Measurements from ENCODE around the gene ATXN7. TPM values are rescaled to one million over a fixed set of nuclear protein-coding genes. Genes with fewer than 3 reads are reported as not detected.

Gene ATXN7
- total and polyA plus RNA-seq, 7 donors = 2.4 to 27.2 (median 16.2) TPM

DNA sequence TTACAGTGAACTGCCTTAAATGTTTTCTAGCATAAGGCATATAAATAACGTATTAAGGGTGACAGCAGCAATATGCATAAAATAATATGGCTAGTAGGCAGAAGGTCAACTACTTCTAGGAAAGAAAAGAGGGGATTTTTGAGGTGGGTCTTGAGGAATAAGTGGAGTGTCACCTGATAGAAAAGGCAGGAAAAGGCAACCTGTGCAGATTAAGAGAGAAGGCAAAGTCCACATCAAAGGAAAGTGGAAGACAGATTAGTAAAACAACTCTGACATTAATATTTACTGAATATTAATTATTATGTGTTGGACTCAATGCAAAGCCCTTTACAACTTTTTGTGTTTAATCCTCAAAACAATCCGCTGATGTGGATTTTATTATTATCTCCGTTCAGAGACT, 2.9 kb upstream of the ATXN7 start:
- no peaks in the 10 kb centered on the region for H3K9me3 ChIP-seq
- TF ChIP-seq, protein P1, sequence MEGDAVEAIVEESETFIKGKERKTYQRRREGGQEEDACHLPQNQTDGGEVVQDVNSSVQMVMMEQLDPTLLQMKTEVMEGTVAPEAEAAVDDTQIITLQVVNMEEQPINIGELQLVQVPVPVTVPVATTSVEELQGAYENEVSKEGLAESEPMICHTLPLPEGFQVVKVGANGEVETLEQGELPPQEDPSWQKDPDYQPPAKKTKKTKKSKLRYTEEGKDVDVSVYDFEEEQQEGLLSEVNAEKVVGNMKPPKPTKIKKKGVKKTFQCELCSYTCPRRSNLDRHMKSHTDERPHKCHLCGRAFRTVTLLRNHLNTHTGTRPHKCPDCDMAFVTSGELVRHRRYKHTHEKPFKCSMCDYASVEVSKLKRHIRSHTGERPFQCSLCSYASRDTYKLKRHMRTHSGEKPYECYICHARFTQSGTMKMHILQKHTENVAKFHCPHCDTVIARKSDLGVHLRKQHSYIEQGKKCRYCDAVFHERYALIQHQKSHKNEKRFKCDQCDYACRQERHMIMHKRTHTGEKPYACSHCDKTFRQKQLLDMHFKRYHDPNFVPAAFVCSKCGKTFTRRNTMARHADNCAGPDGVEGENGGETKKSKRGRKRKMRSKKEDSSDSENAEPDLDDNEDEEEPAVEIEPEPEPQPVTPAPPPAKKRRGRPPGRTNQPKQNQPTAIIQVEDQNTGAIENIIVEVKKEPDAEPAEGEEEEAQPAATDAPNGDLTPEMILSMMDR (IDR thresholded peaks at IDR 0.05) = no peak
- H3K27ac ChIP-seq = no peak overlapping the region
- 88 to 95% (median 92%) methylated on average over 3 of the region's 3 CpGs for WGBS, 3 donors
- H3K27me3 ChIP-seq (ENCODE audit: insufficient read depth in 3 of 3, low read length in 2 of 3) = no peaks in the 10 kb centered on the region
- no peaks in the 10 kb centered on the region for H3K36me3 ChIP-seq (ENCODE audit: insufficient read depth in 1 of 2, low read depth in 1 of 2)
- peaks cover 19% of the 10 kb centered on the region for H3K4me1 ChIP-seq
- intact Hi-C loops (cut with DNase I) = loop anchor here in 1 of 2 donors (10.0 kb wide), 1 partner anchor 134 kb away; no protein-coding TSS in a partner anchor
- no peak for DNase-seq
- ATAC-seq = no peak
- no peak overlapping the region for H3K4me3 ChIP-seq

DNA sequence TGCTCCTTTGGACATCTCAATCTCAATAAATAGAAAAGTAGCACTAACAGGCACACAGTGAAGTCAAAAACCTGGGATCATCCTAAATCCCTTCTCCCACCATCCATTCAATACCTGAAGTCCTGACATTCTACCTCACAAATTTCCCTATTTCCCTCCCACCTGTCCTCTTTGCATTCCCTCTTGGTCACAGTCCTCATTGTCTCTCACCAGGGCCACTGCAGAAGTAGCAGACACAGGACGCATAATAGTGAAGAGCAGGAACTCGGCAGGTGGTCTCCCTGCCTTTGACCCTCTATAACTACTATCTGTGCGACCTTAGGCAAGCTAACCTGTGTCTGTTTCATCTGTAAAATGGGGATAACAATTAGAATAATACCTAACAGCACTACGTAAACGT, 2.4 kb upstream of the ATXN7 start:
- 85 to 90% (median 85%) methylated on average over 5 of the region's 5 CpGs for WGBS, 3 donors

DNA sequence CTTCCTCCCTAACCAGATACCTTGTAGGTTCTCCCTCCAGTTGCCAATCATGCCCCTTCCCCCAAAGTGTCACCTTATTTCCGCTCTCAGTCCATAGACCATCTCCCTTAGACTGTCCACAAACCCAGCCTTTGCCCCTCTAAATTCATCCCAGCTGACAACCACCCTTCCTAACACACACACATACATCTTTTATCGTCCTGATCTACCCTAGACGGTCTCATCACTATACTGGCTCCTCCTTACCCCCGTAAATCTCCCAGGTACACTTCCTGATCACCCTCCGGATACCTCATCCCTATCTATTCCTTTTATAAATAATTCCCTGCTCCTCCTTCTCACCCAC, 890 bp upstream of the ATXN7 start:
- ATAC-seq = peak in 2 of 4 donors; percentile 3 to 5
- H3K27me3 ChIP-seq (ENCODE audit: insufficient read depth in 3 of 3, low read length in 2 of 3) = no peaks in the 10 kb centered on the region
- intact Hi-C loops (cut with DNase I) = loop anchor here in 1 of 2 donors (2.0 to 10.0 kb wide), 2 partner anchors 50 to 132 kb away; partner anchors contain the start of gene SCAANT1

More for the DNA sequence above, 2.4 kb upstream of the ATXN7 start:
- Histone ChIP-seq H3K36me3 (ENCODE audit: insufficient read depth in 1 of 2, low read depth in 1 of 2) (peaks cover 0 to 4% of the 10 kb centered on the region in 2 donors), H3K27me3 (ENCODE audit: insufficient read depth in 3 of 3, low read length in 2 of 3) (no peaks in the 10 kb centered on the region), H3K27ac (no peak overlapping the region), H3K9me3 (no peaks in the 10 kb centered on the region), H3K4me1 (peaks cover 19% of the 10 kb centered on the region), H3K4me3 (no peak overlapping the region)
- ATAC-seq = no peak
- intact Hi-C loops (cut with DNase I) = loop anchor here in 1 of 2 donors (10.0 kb wide), 1 partner anchor 133 kb away; no protein-coding TSS in a partner anchor
- TF ChIP-seq, protein P1 (IDR thresholded peaks at IDR 0.05) = no peak
- no peak for DNase-seq

DNA sequence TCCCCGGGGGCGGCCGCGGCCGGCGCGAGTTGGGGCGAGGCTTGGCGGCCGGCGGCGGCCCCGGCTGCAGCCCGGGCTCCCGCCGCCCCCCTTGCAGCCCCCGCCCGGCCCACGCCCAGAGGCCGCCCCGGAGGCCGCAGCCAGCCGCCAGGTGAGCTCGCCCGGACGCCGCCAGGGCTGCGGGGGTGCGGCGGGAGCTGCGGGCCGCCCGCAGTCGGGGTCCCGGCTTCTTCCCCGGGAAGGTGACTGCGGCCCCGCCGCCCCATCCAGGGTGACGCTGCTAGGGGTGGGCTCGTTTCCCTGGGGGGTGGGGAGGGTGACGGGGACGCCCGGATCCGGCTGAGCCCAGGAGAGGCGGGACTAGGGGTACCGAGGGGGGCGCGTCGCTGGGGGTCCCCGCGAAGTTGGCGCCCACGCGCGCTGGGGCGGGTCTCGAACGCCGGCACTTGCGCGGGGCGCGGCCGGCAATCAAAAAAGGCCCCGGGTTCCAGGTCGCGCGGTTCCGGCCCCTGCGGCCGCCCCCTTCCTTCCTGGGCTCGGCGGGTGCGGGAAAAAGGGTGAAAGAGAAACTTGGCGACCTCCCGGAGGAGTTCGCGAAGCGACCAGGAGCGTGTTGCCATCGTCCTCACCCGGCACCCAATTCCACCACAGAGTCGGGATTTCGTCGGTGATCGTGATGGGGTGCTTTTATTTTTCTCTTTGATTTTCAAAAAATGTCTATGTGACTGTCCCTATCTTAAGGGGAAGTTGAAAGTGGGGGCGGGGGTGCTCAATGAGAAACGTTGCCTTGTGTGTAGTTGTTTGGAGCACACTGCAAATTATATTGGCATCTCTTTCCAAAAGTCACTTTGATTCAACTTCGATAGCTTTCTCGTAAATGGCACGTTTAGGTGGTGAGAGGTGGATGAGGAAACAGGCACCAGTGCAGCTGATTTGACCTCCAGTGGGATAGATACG, 619 bp downstream of the ATXN7 start:
- Histone ChIP-seq H3K4me3 (peak overlapping the region; percentile 96), H3K36me3 (ENCODE audit: insufficient read depth in 1 of 2, low read depth in 1 of 2) (peaks cover 0 to 8% of the 10 kb centered on the region in 2 donors), H3K27me3 (ENCODE audit: insufficient read depth in 3 of 3, low read length in 2 of 3) (no peaks in the 10 kb centered on the region), H3K27ac (peak overlapping the region; percentile 90), H3K4me1 (peaks cover 10% of the 10 kb centered on the region), H3K9me3 (no peaks in the 10 kb centered on the region)
- TF ChIP-seq, protein P1 (IDR thresholded peaks at IDR 0.05) = no peak
- ATAC-seq (peak; percentile 54 to 64 (median 62)), DNase-seq (peak; percentile 42 to 70)
- intact Hi-C loops (cut with DNase I) = loop anchor here in 1 of 2 donors (10.0 kb wide), 1 partner anchor 131 kb away; no protein-coding TSS in a partner anchor
- 0 to 1% (median 0%) methylated on average over 44 to 93 of the region's 93 CpGs for WGBS, 3 donors

More for the DNA sequence above, 890 bp upstream of the ATXN7 start:
- H3K4me1 ChIP-seq = peaks cover 19% of the 10 kb centered on the region
- H3K27ac ChIP-seq = peak overlapping the region; percentile 98
- DNase-seq = no peak
- TF ChIP-seq, protein P1 (IDR thresholded peaks at IDR 0.05) = no peak
- WGBS, 3 donors = 20 to 30% (median 24%) methylated on average over 5 of the region's 5 CpGs
- no peaks in the 10 kb centered on the region for H3K9me3 ChIP-seq
- peaks cover 0 to 8% of the 10 kb centered on the region in 2 donors for H3K36me3 ChIP-seq (ENCODE audit: insufficient read depth in 1 of 2, low read depth in 1 of 2)
- H3K4me3 ChIP-seq = peak overlapping the region; percentile 99

Data from psoas muscle (tissue), 8 donors.